DLD1 (cell line): ENCODE data around the gene ALDH8A1.

ENCODE experiments used
- in situ Hi-C: cut with HindIII; loops from 2 replicates; pipeline ENCODE4 v1.10.0; 2017; ENCODE audit warnings: low sequenced_read_pairs

Gene ALDH8A1

GRCh38 chr6:134880487-134881190 is 69.3 kb downstream of the ALDH8A1 start:
- in situ Hi-C loops, result no loop called here

GRCh38 chr6:134878136-134878535 is 71.8 kb downstream of the ALDH8A1 start:
- in situ Hi-C loops, result no loop called here

- in situ Hi-C loops, result no loop called here
Measured at GRCh38 chr6:134875367-134875766, 74.5 kb downstream of the ALDH8A1 start.

GRCh38 chr6:134873500-134874388 is 76.2 kb downstream of the ALDH8A1 start:
- in situ Hi-C loops, result no loop called here

- in situ Hi-C loops, result no loop called here
Measured at GRCh38 chr6:134870677-134871498, 79.0 kb downstream of the ALDH8A1 start.

- in situ Hi-C loops, result no loop called here
Measured at GRCh38 chr6:134868812-134869211, 81.1 kb downstream of the ALDH8A1 start.
